NCI-H2081 (cell line): ENCODE data around the gene PNMA5.
"Not testable (repeated sequence)": the region's sequence is repeated elsewhere in the genome, so short reads cannot be mapped to it uniquely, and the experiment has no call there.

Source experiments
- DNase-seq, 2 experiments: peaks; one replicate each; lab custom pipeline; 2025; lab: John Stamatoyannopoulos, UW

PNMA5 gene

DNA sequence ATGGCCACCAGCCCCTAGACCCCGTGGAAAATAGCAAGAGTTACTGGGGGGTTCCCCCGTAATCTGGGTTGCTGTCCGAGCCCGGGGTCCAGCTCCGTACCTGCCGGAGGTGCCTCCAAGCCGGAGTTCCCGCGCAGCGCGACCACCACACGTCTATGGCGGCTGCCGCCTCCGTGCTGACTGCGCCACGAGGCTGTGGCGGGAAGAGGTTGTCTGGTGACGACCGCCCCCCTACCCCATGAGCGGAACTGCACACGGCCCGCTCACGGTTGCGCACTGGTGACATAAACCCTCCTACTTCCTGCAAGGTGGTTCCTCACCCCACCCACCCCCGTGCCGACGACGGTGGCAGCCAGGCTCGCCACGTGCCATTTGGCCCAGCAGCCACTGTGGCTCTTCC, at the start of gene PNMA5:
Gene PNMA5, minus strand, starts transcription at position 184 of the 400 bp plus-strand sequence. CDS start 2,518 bp downstream, outside the sequence.
- no peak for DNase-seq

GRCh38 chrX:153032397-153033118, 38.6 kb upstream of the PNMA5 start:
- peak; percentile 25 to 50 for DNase-seq

GRCh38 chrX:153030801-153031200, 36.9 kb upstream of the PNMA5 start:
- no peak for DNase-seq

DNA sequence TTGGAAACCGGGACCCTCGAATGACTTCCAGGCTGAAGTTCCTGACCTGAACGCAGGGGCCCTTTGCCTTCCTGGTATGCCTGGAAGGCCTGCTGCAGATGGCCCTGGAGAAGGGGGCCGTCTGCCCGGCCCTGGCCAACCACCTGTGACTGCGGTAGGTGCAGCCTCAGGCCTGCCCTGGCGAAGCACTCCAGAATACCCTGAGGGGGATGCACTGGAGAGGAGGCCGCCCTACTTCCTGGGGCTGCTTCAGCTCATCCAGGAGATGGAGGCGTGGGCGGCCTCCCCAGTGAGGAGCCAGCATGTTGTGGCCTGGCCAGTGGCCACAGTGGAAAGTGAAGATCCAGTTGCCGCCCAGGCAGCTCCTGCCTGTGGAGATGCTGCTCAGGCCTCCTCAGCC, 36.0 kb upstream of the PNMA5 start:
- DNase-seq, result no peak

DNA sequence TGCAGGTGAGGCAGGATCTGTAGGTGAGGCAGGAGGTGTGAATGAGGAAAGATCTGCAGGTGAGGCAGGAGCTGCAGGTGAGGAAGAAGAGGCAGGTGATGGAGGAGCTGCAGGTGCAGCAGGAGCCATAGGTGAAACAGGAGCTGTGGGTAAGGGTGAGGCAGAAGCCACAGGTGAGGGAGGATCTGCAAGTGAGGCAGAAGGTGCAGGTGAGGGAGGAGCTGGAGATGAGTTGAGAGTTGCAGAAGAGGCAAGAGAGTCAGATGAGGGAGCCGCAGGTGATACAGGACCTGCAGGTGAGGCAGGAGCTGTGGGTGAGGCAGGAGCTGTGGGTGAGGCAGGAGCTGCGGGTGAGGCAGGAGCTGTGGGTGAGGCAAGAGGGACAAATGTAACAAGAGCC, 35.2 kb upstream of the PNMA5 start:
- no peak for DNase-seq

DNA sequence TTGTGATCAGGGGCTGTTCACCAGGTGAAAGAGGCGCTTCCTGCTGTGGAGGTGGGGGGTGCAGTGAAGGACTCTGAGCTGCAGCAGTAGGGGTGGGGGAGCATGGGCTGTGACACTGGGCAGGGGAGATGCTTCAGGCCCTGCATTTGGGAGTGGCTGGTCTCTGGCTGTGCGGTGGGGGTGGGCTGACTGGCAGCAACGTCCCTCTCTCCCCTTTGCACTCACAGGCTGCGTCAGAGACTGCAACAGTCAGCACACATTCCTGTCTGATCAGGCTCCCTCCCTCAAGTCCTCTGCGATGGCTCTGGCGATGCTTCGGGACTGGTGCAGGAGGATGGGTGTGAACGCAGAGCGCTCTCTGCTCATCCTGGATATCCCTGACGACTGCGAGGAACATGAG, 34.6 kb upstream of the PNMA5 start:
- not testable (repeated sequence) for DNase-seq

- not testable (repeated sequence) for DNase-seq
These were observed 32.6 kb upstream of the PNMA5 start for GRCh38 chrX:153026501-153026900.

GRCh38 chrX:153019166-153019565, 25.2 kb upstream of the PNMA5 start:
- no peak for DNase-seq

DNA sequence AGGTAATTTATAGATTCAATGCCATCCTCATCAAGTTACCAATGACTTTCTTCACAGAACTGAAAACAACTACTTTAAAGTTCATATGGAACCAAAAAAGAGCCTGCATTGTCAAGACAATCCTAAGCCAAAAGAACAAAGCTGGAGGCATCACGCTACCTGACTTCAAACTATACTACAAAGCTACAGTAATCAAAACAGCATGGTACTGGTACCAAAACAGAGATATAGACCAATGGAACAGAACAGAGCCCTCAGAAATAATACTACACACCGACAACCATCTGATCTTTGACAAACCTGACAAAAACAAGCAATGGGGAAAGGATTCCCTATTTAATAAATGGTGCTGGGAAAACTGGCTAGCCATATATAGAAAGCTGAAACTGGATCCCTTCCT, 23.3 kb upstream of the PNMA5 start:
- not testable (repeated sequence) for DNase-seq

DNA sequence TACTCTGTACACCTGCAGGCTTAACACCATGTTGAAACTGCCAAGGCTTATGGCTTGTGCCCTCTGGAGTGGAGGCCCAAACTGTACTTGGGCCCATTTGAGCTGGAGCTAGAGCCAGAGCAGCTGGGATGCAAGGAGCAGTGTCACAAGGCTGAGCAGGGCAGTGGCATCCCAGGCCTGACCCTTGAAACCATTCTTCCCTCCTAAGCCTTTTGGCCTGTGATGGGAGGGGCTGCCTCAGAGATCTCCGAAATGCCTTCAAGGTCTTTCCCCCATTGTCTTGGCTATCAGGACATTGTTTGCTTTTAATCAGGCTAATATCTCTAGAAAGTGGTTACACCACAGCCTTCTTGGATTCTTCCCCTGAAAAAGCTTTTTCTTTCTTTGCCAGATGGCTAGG, 10.9 kb upstream of the PNMA5 start:
- no peak for DNase-seq

- DNase-seq, result no peak
These were observed 10.1 kb upstream of the PNMA5 start for GRCh38 chrX:153003981-153004380.

- not testable (repeated sequence) for DNase-seq
These were observed 8.3 kb upstream of the PNMA5 start for GRCh38 chrX:153002182-153002581.

DNA sequence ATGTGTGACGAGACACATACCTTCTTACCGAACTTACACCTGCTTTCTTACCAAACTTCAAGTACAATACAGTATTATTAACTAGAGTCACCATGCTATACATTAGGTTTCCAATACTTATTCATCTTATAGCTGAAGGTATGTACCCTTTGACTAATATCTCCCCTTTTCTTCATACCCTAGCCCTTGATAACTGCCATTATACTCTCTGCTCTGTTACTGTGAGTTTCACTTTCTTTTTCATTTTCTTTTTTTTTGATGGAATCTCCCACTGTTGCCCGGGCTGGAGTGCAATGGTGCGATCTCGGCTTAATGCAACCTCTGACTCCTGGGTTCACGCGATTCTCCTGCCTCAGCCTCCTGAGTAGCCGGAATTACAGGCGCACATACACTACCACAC, 3.4 kb upstream of the PNMA5 start:
- no peak for DNase-seq

DNA sequence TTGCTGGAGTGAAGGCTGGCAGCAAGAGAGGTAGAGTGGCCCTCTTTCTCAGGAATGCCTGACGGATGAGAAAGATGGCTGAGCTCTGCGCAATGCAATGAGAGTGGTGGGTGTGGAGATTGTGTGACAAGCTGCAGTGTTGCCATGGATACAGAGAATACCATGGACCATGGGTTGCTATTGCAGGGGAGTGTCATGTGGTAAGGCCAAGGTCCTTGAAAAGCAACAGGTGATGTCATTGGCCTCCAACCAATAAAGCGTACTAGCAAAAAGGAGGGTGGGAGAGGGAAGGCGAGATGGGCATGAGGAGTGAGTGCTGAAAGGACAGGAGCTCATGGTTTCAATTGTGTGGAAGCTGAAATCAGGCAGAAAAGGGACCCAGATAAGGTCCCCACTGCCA, 1.8 kb downstream of the PNMA5 start:
- no peak for DNase-seq

DNA sequence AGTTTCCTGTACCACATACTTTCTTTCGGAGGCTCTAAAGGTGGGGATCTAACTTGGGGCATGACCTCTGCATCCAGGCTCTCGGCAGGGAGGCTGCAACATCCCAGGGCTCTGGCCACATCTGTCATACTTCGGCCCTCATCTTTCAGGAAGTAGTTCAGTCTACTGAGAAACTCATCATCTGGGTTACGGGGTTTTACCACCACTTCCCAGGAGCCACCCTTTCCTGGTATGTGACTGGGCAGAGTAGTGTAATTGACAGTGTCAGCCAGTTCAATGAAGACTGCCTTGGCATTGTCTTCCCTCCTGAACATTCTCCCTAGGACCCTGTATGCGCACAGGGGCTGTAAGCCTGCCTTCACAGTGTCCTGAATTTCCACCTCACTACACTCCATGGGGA, 2.8 kb downstream of the PNMA5 start:
- DNase-seq, result no peak

- no peak for DNase-seq
These were observed 4.6 kb downstream of the PNMA5 start for GRCh38 chrX:152989292-152989658.

DNA sequence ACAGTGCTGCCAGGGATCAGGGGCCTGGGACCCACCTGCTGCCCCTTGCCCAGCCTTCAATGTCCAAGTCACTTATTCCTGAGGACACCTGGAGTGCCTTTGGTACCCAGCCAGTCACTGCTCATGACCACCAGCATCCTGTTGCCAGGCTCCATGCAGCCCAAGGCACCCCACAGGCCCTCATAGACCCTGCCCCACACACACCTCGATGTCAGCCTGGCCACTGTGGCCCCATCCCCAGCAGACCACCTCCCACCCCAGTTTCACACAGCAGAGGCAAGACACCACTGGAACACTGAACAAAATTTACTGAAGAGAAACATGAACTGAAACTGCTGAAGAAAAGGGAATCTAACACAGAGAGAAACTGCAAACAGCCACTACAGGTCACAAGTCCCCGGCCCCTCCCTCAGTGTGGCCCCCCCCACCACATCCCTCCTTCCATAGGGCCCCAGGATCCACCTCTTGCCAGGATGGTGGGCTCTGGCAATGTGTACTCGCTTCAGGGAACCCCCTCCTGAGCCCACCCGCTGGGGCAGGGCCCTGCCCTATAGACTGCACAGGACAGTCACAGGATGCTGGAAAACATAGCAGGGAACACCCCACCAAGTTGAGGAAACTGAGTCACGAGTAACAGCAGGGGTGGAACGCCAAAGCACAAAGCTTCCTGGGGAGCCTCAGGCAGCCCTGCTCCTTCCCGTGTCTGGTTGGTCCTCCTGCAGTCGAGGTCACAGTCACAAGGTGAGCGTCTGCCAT, 5.2 kb downstream of the PNMA5 start:
- no peak for DNase-seq

- DNase-seq, result no peak
These were observed 6.1 kb downstream of the PNMA5 start for GRCh38 chrX:152987801-152988200.

DNA sequence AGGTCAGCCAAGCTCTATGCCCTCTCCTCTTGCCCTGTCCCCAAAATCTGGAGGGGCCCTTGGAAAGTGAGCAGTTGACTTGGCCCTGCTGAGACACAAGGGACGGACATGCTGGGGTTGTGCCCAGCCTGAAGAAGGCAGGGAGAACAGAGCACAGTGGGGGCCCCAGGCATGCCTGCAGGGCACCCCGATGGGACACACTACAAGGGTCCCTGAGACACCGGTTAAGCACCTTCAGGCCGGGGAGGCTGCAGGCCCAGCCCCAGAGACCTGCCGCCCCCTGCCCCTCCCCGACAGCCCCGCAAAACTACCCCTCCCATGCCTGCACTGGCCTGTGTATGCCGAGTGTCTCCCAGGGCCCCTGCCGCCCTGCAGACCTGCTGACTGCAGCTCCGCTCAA, 6.8 kb downstream of the PNMA5 start:
- DNase-seq, result not testable (repeated sequence)

DNA sequence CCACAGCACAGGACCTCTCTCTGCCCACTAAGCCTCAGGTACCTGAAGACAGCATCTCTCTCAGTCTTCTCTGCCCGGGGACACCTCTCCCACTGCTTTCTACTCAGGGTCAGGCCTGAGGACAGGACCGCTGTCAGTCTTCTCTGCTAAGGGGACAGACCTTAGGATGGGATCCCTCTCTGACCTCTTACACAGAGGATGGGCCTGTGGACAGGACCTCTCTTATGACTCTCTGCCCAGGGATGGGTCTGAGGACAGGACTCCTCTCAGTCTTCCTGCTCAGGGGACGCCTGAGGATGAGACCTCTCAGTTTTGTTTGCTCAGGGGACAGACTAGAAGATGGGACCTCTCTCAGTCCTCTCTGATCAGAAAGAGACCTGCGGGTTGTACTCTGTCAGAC, 8.5 kb downstream of the PNMA5 start:
- DNase-seq, result not testable (repeated sequence)

DNA sequence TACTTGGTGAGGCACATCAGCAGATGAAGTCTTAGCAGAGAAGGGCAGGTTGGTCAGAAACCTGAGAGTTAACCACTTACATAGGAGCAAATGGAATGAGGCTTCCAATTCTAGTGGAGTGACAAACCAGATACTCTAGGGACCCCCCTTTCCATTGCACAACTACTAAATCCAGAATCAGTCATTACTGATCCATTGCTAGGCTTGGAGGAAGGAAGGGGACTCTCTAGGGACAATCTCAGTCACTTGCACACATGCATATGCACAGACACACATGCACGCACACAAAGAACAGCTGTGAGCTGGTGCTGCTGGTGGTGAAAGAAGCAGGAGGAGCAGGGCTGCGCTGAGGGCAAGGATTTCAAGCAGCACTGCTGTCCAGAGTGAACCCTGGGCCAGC, 25.7 kb downstream of the PNMA5 start:
- DNase-seq, result no peak

GRCh38 chrX:152960115-152960514, 33.8 kb downstream of the PNMA5 start:
- no peak for DNase-seq

GRCh38 chrX:152959626-152960025, 34.3 kb downstream of the PNMA5 start:
- no peak for DNase-seq
